T-helper 22 cell (primary cell): ENCODE data around the gene S100A3.
A peak's percentile ranks its signal among the peaks of the same experiment; 100 is the strongest.

Experiments
- DNase-seq: peaks from one replicate; pipeline ENCODE4 v3.0.0-alpha.2; 2020; ENCODE audit warnings: low read depth

S100A3 gene

DNA sequence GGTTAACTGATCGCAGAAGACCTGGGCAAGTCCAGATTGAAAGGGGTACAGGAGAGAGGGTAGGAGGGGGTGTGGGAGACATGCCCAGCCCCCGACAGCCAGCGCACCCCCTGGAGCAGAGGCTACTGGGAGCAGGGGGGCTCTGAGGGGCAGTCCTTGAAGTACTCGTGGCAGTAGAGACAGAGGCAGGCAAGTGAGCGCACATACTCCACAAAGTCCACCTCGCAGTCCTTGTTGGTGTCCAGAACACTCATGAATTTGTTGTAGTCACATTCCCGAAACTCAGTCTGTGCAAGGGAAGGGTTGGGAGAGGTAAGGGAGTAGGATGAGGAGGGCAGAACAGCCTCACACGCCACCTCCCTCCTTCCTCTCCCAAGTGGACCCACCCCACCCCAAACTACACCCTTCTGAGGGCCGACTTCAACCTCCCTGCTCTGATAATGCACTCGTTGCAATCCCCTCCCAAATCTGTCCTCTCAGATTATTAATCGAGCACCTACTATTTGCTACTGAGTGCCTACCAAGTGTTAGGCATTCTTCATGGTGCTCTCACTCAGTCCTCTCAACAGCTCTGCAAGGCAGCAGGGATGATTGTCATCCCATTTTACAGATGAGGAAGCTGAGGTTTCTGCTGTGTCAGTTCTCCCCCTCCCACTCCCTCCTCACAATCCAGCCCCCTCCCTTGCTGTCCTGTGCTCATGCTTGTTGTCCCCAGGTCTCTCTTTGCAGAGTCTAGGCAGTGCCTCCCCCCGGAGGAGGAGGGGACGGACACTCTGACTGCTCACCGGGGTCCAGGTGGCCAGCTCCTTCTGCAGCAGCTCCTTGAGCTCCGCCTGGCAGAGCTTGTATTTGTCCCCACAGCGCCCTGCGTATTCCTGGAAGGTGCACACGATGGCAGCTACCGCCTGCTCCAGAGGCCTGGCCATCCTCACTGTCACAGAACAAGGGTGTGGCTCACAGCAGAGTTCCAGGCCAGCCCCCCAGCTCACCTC lies 1.2 kb downstream of the S100A3 start:
- no peak for DNase-seq

DNA sequence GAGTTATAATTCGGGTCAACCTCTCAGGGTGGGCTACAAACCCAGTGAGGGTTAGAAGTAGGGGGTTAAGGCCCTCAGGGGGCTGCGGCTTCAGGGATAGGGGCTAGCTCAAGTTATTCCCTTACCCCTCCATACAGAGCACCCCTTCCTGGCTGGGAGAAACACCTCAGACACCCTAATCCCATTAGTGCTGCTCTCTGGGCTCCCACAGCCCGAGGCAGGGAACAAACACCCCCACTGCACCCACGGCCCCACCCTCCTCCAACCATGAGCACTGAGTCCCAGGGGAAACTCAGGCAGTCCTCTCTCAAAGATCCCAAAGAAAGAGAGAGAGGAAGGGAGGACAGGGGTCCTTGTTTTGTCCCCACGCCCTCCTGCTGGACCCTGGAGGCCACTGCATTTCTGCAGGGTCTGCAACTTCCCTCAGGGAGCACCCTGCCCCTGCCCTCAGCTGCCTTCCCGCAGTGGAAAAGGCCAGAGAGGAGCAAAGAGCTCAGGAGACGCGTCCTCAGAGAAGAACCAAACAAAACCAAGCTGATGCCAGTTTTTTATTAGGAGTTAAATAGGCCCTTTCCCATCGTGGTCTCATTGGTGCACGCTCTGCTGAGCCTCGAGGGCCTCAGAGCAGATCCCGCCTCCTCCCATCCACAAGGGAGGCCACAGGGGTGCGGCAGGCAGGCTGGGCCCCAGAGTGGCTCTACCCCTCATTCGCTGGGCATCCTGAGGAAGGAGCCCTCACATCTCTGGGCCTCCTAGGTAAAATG lies 2.1 kb downstream of the S100A3 start:
- no peak for DNase-seq

DNA sequence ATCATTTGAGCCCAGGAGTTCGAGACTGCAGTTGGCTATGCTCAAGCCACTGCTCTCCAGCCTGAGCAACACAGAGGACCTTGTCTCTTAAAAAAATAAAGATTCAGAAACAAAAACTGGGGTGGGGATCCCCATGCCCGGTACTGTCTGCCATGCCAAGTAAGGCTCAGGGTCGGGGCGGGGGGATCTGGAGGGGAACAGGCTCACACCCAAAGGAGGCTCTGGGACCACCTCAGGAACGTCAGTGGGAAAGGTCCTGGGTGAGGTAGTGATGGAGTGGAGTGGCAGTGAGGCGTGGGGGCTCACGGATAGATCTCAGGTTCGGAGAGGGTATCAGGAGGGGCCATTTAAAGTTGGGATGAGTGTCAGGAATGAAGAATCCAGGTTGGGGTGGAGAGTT lies 2.7 kb downstream of the S100A3 start:
- no peak for DNase-seq

DNA sequence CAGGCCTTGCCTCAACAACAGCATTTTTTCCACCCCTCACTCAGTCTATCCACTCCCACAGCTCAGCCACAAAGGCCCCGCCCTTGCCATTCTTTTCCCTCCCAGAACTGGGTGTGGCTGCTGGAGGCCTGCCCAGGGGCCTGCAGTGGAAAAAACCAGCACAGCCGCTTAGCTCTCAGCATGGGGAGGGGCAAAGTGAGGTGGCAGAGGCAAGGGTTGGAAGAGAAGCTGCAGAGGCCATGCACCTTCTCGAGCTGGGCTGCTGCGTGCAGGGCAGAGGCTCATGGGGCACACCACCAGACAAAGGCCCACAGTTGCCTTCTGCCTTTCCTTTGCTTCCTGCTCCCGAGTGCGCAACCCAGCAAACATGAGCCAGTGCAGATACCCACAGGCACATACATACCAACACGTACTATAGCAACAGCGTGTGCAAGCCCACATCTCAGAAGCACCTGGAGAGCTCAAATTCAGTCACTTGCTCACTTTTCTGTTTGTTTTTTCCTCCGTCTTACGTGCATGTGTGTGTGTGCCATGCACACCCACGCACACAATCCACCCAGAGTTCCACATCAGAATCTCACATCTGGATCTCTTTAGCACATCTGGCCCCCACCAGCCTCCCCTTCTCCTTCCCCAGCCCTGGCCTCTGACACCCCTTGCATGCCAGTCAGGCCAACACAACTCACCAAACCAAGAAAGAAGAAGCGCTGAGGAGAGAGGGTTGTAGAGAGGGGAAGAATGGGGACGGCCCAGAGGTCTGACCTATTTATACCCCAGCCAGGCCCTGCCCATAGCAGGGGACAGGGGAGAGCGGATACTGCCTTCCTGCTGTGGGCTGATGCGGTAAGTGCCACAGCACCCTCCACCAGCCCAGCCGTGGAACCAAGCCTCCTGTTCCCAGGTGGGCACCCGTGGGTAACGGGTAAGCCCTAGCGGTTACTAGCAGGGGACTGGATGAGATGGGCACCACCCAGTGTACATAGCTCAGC lies 3.7 kb downstream of the S100A3 start, which contains the start of gene S100A4:
TSS of gene S100A4 (minus strand) at position 740 of the 989 bp plus-strand sequence. CDS start 1,012 bp downstream, outside the sequence.
- peak; percentile 79 for DNase-seq

DNA sequence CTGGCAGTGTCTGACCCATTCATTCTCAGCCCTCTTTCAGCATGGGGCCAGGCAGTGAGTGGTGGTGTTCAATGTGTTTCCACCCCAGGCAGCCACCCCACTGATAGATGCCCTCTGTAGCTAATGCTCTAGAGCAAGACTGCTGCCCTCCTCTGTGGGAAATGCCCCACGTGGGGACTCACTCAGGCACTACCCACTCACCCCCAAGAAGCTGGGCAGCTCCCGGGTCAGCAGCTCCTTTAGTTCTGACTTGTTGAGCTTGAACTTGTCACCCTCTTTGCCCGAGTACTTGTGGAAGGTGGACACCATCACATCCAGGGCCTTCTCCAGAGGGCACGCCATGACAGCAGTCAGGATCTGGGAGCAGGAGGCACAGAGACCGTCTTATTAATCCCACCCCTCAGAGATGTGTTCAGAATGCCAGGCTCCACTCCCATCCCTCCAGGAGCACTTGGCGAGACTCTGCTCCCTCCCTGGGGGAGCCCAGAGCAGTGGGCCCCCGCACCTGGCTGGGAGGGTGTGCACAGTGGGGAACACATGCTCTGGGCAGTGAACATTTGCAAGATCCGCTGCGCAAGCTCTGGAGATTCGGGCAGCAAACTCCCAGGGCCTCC lies 4.5 kb downstream of the S100A3 start:
- DNase-seq, result no peak

DNA sequence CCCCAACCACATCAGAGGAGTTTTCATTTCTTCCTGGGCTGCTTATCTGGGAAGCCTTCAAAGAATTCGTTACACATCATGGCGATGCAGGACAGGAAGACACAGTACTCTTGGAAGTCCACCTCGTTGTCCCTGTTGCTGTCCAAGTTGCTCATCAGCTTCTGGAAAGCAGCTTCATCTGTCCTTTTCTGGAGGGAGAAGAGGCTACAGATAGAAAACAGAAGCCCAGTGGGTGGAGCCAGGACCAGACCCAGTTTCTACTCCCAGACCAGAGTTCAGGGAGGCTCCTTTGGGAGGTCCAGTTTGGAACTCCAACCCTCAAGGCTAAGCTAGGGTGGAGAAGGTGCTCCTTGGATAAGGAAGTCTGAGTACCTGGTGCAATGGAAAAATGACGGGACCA lies 5.3 kb downstream of the S100A3 start:
- no peak for DNase-seq

DNA sequence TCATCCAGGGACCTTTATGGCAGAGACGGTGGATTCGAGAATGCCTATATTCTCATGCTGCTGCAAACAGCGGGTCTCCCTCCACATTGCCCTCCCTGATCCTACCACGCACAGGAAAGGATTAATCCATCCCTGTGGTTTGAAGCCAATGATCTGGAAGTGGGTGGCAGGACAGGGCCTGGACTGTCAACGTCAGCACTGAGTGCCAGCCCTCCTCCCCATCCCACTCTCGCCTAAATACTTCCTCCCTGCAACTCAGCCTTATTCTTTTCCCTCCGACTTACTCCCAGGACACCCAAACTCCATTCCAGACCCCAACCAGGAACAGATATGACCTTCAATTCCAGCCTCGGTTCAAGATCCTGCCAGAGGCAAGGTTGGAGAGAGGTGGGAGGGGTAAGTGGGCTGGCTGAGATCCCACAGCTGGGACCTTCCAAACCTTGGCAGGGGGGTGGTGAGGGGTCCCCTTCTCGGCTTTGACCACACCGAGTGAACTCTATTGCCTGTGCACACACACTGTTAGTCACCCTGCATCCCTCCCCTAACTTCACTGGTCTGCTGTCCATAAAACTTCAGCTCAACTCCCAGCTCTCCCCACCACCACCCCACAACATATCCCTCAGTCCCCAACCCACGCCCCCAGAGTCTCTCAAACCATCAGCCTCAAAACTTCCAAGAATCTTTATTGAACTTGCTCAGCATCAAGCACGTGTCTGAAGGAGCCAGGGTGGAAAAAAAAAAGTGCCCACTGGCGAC lies 5.9 kb downstream of the S100A3 start:
- DNase-seq, result no peak

DNA sequence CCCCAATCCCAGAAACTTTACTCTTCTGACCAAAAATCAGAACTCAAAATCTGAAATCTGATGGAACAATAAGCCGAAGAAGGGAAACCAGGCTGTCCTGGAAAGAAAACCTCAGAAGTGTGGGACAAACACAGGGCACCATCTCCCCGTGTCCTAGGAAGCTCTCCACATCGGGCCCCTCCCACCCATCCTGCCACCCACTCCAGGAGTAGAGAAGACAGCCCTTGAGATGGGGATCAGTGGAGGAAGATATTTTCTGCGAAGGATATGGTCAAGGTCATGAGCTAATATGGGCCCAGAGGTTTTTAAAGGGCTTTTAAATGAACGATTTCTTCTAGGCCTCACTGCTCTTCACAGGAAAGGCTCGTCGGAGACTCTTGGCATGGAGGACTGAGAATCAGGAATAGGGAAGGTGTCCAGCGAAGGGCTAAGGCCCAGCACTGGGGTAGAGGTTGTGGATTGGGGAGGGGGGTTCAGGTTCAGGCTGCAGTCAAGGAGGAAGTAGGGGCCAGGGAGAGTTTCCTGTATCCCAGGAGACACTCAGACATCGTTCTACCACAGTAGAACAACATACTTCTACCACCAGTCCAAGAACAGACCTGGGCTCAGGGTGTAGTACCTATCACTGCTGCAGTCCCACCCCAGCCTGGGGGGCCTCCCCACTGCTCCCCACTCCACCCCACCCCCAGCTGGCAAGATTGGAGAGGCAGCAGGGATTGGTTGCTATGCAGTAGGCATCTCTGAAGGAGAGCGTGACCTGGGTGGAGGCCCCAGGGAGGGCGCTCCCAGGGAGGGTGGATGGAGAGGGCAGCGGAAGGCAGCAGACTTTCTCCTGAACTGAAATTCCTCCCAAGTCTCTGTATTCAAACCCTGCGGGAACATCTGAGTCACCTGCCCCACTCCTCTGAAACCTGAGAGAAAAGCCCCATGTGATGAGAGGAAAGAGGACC lies 7.1 kb downstream of the S100A3 start:
- no peak for DNase-seq

DNA sequence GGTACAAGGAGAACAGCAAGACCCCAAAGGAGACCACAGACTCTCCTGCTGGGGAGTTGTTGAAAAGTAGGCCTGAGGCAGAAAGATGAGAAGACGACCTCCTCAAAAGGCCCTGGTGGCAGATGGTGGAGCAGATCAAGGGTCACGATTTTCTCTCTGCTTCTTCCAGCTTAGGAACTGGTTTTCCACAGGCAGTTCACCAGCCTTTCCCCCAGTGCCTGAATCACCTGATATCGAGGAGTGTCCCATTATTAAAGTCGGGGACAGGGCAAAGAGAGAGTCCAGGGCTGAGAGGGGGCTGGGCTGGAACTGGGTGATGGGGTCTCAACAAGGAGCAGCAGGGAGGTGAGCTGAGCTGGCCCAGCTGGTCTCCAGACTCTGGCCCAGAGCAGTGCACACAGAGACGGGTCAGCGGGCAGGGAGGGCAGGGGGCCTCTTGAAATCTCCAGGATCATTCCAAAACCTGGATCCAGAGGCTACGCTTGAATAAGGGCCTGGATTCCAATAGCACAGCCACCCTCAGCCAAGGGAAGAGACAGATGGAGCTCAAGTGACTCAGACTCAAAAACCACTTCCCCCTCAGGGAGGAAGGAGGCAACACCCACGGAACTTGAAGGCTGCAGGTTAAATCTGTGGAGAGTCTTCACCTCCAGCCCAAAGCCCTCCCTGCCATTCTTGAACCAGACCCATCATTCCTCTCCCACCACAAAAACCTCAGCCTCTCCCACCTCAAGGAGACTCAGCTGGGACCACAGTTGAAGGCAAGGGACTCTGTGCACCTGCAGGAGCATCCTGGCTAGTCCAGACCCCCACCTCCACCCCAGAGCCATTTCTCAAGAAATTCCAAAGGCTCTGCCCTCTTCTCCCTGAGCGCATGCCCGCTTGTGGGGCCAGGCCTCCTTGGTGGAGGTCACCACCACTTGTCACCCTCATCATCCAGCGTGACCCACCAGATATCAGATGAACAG lies 8.4 kb downstream of the S100A3 start, which contains the start of gene S100A5:
TSS of gene S100A5 (minus strand) at position 541 of the 968 bp plus-strand sequence. CDS start 743 bp downstream, outside the sequence.
- peak; percentile 56 for DNase-seq

DNA sequence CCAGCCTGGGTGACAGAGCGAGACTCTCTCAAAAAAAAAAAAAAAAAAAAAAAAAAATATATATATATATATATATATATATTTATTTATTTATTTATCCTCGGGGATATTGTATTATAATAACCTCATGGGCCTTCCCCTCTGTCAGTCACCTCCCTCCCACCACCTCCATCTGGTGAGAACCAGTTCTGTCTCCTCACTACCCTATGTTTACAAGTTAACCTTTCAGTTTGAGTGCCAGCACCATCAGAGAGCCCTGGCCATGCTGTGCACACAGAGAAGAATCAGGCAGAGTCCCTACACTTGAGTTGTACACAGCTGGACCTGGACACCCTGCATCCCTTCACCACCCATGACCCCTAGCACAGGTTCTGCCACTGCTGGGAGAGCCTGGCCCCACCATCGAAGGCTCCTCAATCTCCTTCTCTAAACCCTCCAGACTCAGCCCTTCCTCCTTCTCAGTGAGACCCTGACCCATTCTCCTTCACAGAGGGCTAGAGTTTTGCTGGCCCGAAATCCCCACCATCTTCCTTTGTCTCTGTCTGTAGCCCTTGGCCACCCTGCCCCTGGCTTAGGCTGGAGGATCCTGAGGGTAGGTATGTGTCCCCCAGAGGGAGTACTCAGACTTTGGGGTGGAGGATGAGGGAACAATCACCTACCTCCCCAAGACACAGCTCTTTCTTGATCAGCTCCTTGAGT lies 9.5 kb downstream of the S100A3 start:
- DNase-seq, result no peak

DNA sequence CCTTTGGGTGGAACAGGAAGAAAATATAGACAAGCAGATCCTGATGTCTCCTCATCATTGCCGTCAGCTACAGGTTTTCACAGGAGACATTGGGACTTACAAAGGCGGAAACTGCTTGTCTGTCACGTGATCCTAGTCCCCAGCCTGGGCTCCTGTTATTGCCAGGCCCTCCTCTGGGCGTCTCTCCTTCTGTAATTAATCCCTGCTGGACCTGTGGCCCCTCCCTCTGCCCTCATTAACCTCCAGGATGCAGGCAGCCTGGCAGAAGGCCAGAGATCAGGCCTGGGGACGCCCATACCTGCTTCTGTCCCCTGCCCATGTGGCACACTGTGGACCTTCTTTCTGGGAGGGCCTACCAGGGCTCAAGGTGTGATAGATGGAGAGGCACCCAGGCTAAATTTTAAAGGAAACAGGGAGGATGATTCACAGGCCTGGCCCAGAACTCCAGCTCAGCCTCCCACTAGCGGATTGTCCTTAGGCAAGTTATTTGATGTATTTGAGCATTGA lies 10.7 kb downstream of the S100A3 start:
- no peak for DNase-seq

DNA sequence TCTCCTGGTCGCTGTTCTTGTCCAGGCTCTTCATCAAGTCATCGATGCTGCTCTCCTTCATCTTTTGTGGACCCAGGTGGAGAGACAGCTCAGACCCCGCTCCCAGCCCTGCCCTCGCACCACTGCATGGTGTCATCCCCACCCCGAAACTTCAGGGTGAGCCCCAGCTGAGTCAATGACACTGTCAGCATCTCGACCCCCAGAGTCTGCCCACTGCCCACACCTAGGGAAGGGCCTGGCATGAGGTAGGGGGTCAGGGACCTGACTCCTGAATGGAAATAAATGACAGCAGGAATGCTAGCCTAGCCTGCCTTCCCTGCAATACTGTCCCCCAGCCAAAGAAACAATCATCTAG lies 11.7 kb downstream of the S100A3 start:
- DNase-seq, result no peak

DNA sequence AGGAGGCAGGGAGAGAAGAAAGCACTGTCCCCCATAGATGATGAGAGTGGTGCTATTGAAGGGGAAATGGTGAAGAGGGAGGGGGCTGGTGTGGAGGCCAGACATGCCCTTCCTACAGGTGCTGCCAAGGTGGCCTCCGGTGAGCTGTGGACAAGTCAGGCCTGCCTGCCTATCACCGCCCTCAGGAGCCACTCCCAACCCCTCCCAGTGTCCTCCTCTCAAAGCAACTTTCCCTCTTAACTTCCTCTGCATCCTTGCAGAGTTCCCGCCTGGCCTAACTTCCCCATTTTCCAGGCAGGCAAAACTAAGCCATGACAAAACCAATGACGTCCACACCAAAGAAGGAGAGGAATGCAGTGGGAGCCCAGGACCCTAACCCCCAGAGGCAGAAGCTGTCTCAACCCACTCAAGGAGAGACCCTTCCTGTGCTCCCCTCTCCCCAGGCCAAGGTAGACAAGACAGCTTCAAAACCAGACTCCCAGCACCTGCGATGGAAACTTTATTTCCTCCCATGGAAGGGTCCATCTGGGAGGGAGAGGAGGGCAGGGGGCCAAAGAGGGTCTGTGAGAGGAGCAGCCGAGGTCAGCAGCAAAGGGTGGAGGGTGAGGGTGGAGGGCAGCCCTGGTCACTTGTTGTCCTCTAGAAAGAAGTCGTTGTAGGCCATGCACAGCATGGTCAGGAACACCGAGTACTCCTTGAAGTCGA lies 12.2 kb downstream of the S100A3 start:
- DNase-seq, result no peak

DNA sequence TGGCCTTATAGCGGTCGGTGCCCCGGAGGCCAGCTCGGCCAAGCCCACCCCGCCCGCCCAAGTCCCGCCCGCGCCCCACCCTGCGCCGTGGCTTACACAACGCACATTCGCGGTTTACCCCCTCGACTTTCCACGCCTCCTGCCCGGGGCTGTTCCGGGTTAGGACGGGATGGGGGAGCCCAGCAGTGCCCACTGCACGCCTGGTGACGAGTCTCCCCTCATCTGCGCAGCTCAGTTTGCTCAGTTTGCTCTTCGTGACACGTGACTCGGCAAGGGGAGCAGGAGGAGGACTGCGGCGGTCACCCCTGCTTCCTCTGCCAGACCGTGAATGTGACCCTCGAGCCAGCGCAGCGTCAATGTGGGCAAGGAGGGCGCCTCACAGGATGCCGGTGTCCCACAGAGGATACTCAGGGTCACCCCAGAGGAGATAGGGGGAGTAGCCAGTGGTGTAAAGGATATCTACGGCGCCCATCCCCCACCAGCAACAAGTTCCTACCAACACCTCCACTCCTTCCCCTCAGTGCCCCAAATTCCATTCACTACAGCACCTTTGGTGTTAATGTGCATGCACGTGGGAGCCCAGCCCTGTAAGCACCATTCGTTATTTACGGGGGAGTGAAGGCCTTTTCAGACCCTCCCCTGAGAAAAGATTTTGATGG lies 12.9 kb downstream of the S100A3 start:
- peak; percentile 80 for DNase-seq

DNA sequence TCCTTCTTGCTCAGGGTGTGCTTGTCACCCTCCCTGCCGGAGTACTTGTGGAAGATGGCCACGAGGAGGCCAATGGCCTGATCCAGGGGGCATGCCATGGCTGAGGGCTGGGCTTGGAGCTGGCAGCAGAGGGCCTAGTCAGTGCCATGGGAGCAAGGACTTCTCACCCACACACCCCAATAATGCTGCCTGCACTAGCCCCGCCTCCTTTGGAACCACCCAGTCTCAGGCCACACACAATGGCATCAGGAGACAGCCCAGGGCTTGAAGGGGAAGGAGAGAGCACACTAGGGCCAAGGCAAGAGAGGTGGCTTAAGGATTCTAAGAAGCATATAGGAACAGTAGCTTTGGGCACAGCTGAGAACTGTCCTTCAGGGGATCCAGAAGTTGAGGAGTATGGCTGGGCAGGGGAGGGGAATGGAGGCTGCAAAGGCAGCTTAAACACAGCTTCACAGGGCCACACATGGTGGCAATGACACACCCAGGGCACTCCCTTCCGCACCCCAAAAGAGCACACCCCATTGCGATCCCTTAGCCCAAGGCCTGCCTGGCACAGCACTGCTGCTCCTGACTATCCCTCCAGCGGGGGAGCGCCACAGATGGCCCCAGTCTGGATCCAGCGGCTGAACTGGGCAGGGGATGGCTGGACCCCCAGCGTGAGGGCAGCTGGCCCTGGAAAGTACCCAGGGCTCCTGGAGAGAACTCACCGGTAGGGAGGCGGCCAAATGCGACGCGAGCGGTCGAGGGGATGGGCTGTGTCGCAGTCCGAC lies 13.6 kb downstream of the S100A3 start, which contains the start of gene S100A6:
TSS of gene S100A6 (minus strand) at position 750 of the 770 bp plus-strand sequence. CDS start at position 98, 652 bp downstream.
- peak; percentile 29 for DNase-seq
